K562 (cell line): ENCODE data around the gene IFNGR2.

Source experiments
- BRD4 ChIP-seq: fragments of 200-600 bp; sonication (generic); IDR thresholded peaks from 2 replicates; pipeline ENCODE4 v1.6.1; 2017; ENCODE audit warnings: inconsistent platforms
- CTCF ChIP-seq, 3 experiments: IDR thresholded peaks in 2 of 3; conservative IDR thresholded peaks in 1 of 3; 2 replicates each; pipeline ENCODE4 v1.5.1; 2011 to 2012; ENCODE audit warnings: low read length in 3 of 3, mild to moderate bottlenecking in 3 of 3, control low read depth in 2 of 3, improper control_type of control experiment in 1 of 3, inconsistent platforms in 1 of 3, low read depth in 1 of 3, mixed read lengths in 1 of 3, moderate library complexity in 1 of 3; ENCODE audit not compliant: insufficient read depth in 2 of 3
- FOXK2 ChIP-seq, 2 experiments: fragments of 450-650 bp; IDR thresholded peaks in 1 of 2; conservative IDR thresholded peaks in 1 of 2; 2 replicates each; pipeline ENCODE4 v1.6.1; 2016; ENCODE audit warnings: low read depth in 2 of 2, mild to moderate bottlenecking in 1 of 2
- GATA2 ChIP-seq: sonication (generic); formaldehyde crosslinking; IDR thresholded peaks from 2 replicates; pipeline ENCODE4 v1.4.0; 2020; ENCODE audit warnings: mild to moderate bottlenecking, missing genetic modification reagents
- HNRNPLL ChIP-seq: fragments of 200-400 bp; formaldehyde crosslinking; IDR thresholded peaks from 2 replicates; pipeline ENCODE4 v1.6.1; 2017; ENCODE audit warnings: low read length, low read depth, mild to moderate bottlenecking; ENCODE audit not compliant: poor library complexity, severe bottlenecking
- MXI1 ChIP-seq: IDR thresholded peaks from 2 replicates; pipeline ENCODE4 v1.6.1; 2011; ENCODE audit warnings: low read depth, mild to moderate bottlenecking, improper control_type of control experiment, low read length
- POLR2A ChIP-seq: fragments of 450-650 bp; conservative IDR thresholded peaks from 2 replicates; pipeline ENCODE4 v1.6.1; 2016
- PTBP1 ChIP-seq: fragments of 200-400 bp; formaldehyde crosslinking; IDR thresholded peaks from 2 replicates; pipeline ENCODE4 v1.6.1; 2017; ENCODE audit warnings: low read depth, low read length
- SMAD3 ChIP-seq: fragments of 450-650 bp; formaldehyde crosslinking; conservative IDR thresholded peaks from 2 replicates; pipeline ENCODE4 v1.4.0; 2020; ENCODE audit warnings: mild to moderate bottlenecking
- SMARCA5 ChIP-seq: fragments of 450-650 bp; IDR thresholded peaks from 2 replicates; pipeline ENCODE4 v1.6.1; 2016
- TAF1 ChIP-seq: IDR thresholded peaks from 2 replicates; pipeline ENCODE4 v1.6.1; 2011; ENCODE audit warnings: mild to moderate bottlenecking, low read length, moderate library complexity; ENCODE audit not compliant: insufficient read depth, control insufficient read depth, severe bottlenecking; ENCODE audit errors: extremely low read depth
- ZFP1 ChIP-seq: fragments of 450-650 bp; formaldehyde crosslinking; IDR thresholded peaks from 2 replicates; pipeline ENCODE4 v1.4.0; 2020; ENCODE audit warnings: mild to moderate bottlenecking, mixed read lengths

DNA sequence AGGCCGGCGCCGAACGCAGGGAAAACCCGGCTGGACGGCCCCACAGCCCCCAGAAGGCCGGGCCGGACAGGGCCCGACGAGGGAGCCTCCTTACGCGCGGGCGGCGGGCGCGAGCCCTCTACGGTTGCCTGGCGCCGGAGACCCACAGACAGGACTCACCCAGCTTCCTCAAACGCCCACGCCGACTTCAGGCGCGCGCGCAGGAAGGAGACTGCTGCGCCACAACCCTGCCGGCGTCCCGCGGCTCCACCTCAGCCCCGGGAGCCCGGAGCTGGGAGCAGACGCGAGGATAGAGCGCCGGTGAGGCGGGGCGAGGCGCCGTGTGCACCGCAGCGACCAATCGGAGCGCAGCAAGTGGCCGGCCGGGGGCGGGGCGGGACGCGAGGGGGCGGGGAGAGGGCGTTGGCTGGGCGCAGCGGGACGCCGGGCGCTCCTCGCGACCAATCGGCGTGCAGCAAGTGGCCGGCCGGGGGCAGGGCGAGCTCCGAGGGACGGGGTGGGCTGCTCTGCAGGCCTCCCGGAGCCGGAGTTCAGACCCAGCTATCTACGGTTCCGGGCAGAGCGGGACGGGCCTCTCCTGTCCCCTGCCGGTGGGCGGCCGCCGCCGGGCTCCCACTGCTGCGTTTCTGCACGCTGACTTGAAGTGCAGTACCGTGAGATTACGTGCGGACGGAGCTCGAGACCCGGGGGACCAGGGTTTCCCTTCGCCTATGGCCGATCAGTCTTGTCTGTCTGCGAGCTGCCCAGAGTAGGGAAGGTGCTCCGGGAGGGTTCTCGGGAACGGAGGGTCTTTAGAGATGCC is 76.7 kb downstream of the IFNGR2 start, which contains the start of gene TMEM50B:
- TF ChIP-seq PTBP1 (no peak), MXI1 (peak; percentile 13; the same call in 1 of the 2 replicates), POLR2A (peak; percentile 93), GATA2 (0 out of 2 replicates have a peak, but pooled peaks have one; percentile 24), TAF1 (peak; percentile 84), CTCF (IDR thresholded peaks at IDR 0.05 in 2 of 3, conservative IDR thresholded peaks at IDR 0.05 in 1 of 3; ENCODE audit: insufficient read depth in 2 of 3, low read depth in 1 of 3, low read length in 3 of 3) (peak; percentile 79 to 95 (median 94)), SMARCA5 (0 out of 2 replicates have a peak, but pooled peaks have one; percentile 4), BRD4 (no peak; the same call in 1 of the 2 replicates), HNRNPLL (peak; percentile 70), ZFP1 (CRISPR knock-in tag) (no peak), SMAD3 (CRISPR knock-in tag) (0 out of 2 replicates have a peak, but pooled peaks have one; percentile 33), FOXK2 (conservative IDR thresholded peaks at IDR 0.05 in 1 of 2, IDR thresholded peaks at IDR 0.05 in 1 of 2; ENCODE audit: low read depth in 2 of 2) (no peak)
